GM21737 (cell line): ENCODE measurements around the gene ZNF524.
A peak's percentile ranks its signal among the peaks of the same experiment; 100 is the strongest.
"Not testable (repeated sequence)": the region's sequence is repeated elsewhere in the genome, so short reads cannot be mapped to it uniquely, and the experiment has no call there.

ENCODE experiments used
- ATAC-seq: cut with Tn5 transposase; IDR thresholded peaks from one replicate; pipeline ENCODE4 v1.9.1; 2021; ENCODE audit warnings: mild to moderate bottlenecking, moderate library complexity; ENCODE audit not compliant: unreplicated experiment

The ZNF524 gene

DNA sequence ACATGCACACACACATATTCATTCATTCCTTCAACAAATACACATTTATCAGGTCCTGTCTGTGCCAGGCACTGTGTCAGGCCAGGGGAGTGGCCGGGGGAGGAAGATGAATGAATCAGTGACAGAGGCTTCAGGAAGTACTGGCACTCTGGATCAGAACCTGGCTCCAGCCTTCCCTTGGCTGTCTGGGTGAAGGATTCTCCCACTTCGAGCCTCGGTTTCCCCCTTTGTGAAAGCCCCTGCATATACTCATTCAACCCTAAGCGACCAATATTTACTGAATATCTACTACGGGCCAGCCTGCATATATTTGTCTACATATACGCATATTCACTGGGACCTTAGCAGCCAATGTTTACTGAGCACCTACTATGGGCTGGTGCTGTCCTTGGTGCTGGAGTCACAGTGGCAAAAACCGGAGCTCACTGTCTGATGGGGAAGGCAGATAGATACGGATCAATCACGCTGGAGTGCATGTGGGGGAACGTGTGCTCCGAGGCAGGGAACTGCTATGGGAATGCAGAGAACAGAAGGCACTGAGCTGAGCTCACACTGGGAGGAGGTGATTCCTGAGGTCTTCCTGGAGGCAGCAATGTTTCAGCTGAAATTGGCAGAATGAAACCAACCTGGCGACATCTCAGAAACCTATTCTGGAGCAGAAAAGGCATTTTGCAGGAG is 18.8 kb upstream of the ZNF524 start:
- ATAC-seq = no peak

DNA sequence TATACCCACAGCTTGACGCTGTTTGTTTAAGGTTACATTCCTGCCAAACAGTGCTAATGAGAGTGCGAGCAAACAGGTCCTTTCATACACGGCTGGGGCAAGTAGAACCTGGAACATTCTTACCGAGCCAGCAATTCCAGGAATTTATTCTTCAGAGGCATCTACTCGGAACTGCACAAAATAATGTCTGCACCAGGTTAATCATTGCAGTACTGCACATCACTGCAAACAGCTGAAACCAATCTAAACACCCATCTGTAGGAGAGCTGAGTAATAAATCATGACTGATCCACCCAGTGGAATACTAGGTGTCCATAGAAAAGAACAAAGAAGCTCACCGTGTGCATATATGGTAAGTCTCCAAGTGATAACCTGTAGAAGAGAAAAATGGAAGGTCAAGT is 18.3 kb upstream of the ZNF524 start:
- no peak for ATAC-seq

DNA sequence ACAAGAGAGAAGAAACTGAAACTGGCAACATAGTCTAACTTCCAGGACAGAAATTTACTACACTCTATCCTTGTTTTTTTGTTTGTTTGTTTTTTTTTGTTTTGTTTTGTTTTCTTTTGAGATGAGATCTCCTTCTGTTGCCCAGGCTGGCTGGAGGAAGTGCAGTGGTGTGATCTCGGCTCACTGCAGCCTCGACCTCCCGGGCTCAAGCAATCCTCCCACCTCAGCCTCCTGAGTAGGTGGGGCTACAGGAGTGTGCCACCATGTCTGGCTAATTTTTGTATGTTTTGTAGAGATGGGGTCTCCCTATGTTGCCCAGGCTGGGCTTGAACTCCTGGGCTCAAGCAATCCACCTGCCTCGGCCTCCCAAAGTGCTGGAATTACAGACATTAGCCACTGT is 17.8 kb upstream of the ZNF524 start:
- ATAC-seq = not testable (repeated sequence)

DNA sequence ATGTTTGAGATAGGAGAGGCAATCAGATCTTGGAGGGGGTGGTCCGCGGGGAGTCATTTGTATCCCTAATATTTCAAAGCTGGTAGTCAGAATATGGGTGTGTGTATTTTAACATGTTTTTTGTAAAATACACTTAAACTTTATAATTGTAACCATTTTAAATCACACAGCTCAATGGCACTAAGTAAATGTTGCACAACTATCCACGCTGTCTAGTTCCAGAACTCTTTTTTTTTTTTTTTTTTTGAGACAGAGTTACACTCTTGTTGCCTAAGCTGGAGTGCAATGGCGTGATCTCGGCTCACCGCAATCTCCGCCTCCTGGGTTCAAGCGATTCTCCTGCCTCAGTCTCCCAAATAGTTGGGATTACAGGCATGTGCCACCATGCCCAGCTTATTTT is 16.2 kb upstream of the ZNF524 start:
- ATAC-seq = not testable (repeated sequence)

DNA sequence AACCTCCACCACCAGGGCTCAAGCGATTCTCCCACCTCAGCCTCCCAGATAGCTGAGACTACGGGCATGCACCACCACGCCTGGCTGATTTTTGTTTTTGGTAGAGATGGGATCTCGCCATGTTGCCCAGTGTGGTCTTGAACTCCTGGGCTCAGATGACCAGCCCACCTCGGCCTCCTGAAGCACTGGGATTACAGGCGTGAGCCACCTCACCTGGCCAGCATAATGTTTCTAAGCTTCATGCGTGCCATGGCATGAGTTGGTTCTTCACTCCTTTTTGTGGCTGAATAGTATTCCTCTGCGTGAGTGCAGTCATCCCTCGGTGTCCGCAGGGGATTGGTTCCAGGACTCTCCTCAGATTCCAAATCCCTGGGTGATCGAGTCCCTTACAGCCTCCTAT is 15.2 kb upstream of the ZNF524 start:
- no peak for ATAC-seq

DNA sequence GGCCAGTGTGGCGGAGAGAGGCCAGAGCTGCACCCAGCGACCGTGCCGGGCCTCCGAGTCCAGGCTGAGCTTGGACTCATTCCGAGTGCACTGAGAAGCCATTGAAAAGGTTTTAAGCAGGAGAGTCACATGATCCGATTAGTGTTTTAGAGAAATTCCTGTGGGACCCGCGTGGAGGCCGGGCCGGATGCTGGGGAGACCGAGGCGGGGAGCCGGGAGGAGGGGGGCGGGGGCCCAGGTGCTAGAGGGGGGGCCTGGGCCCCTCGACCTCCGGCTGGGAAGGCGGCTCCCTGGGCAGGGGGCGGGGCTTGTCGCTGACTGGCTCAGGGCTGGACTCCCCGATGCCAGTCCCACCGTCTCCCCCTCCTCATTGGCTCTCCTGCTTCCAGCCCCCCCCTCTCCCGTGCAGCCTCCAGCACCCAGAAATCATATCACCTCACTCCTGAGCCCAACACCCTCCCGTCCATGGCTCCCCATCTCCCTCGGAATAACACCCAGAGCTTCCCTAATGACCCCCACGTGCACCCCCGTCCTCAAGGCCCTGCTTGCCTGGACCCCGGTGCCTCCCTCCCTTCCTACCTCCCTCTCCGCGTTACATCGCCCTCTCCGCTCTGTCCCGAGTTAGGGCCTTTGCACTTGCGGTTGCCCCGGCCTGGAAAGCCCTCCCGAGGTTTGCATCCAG is 14.3 kb upstream of the ZNF524 start:
- ATAC-seq = no peak

DNA sequence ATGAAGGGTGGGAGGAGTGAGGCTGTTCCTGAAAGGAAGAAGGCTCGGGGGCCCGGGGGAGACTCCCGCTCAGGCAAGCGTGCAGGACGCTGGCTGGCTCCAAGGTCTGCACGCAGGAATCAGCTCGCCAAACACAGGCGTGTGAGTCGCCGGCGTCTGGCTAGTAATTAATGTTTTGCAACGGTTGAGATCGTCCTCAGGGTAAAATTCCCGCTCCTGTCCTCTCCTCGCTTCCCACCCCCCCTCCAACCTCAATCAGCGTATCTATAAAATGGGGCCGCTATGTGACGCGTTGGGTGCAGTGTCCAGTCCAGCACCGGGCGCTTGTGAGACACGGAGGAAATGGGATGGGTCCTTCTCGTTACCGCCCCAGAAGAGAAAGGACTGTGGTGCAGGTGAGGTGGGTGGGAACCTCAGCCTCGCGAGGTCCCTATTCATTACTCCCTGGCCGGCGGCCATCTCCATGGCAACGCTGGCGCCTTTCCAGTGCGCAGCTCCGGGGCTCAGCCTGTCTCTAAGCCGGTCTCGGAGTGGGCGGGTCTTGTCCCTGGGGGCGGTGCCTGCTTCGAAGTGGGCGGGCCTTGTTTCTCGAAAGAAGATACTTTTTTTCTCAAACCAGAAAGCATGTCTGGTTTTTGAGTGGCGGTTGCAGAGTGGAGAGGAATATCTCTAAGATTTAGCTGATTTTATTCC is 13.0 kb upstream of the ZNF524 start:
- ATAC-seq = peak; percentile 72

DNA sequence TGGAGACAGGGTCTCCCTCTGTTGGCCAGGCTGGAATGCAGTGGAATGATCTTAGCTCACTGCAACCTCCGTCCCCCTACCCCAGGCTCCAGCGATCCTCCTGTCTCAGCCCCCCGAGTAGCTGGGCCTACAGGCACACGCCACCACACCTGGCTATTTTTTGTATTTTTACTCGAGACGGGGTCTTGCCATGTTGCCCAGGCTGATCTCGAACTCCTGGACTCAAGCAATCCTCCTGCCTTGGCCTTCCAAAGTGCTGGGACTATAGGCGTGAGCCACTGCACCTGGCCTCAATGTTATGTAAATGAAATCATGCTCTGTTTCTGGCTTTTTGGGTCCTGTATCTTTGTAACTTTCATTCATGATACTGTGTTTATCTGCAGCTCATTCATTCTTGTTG is 11.3 kb upstream of the ZNF524 start:
- ATAC-seq = no peak

DNA sequence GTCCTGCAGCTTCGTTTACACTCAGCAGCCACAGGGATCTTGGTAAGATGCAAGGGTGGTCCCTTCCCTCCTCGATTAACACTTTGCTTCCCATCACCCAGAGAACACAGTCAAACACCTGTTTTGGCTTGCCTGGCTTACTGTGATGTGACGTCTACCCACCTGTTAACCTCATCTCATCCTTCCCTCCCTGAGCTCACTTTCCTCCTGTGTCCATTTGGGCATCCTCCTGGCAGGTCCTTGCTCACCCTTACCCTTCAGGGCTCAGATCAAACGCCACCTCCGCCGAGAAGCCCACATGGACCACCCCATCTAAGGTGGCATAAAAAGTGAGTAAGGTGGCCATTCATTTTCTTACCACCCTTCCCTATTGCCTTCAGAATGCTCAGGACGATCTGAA is 10.0 kb upstream of the ZNF524 start:
- no peak for ATAC-seq

DNA sequence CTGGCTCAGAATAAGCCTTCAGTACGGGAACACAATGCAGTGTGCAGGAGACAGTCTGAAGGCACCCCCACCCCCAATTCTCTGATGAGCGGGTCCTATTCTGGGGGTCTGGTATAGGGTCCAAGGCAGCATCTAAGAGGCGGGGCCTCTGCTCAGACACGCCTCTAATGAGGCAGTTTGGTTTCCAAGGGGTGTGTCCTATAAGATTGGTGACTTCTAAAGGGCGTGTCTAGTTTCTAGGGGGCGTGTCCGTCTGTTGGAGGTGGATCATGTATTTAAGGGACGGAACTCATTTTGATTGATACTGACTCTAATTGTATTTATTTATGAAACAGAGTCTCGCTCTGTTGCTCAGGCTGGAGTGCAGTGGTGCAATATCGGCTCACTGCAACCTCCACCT is 9.5 kb upstream of the ZNF524 start:
- no peak for ATAC-seq

DNA sequence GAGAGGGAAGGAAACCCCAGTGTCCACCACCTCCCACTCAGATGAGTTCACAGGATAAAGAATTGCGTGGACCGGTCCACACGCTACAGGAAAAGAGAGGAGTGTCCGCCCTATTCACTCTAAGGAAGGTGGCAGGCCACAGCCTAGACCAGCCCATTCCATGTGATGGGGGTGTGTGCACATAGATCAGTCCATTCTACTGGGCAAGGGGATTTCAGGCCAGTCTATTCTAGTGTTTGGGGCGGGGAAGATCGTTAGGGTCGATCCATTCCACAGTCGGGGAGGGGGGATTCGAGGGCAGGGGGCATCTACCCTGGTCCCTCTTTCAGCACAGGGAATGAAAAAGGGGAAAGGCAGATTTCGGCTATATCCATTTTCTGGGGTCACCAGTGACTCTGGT is 8.5 kb upstream of the ZNF524 start:
- no peak for ATAC-seq

DNA sequence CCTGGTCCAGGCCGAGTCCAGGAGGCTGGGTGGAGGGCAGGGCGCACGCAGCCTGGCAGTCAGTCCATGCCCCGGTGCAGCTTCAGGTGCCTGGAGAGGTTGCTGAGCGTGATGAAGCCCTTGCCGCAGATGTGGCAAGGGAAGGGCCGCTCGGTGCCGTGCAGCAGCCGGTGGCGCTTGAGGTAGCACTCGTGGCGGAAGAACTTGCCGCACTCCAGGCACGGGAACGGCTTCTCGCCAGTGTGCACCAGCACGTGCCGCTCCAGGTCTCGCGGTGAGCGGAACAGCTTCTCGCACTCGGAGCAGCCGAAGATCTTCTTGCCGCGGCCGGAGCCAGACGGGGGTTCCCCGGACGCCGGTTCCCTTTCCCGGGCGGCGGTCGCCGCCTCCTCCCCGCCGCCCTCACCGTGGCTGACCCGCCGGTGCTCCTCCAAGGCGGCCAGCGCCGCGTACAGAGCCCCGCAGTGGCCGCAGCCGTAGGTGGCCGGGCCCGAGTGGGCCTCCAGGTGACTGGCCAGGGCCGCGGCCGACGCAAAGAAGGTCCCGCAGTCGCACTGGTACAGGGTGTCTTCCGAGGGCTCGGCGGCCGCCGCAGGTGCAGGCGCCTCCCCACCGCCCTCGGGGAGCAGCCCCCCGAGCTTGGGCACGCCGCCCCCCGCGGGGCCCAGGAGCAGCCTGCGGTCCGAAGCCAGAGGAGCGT is 7.5 kb upstream of the ZNF524 start:
- no peak for ATAC-seq

DNA sequence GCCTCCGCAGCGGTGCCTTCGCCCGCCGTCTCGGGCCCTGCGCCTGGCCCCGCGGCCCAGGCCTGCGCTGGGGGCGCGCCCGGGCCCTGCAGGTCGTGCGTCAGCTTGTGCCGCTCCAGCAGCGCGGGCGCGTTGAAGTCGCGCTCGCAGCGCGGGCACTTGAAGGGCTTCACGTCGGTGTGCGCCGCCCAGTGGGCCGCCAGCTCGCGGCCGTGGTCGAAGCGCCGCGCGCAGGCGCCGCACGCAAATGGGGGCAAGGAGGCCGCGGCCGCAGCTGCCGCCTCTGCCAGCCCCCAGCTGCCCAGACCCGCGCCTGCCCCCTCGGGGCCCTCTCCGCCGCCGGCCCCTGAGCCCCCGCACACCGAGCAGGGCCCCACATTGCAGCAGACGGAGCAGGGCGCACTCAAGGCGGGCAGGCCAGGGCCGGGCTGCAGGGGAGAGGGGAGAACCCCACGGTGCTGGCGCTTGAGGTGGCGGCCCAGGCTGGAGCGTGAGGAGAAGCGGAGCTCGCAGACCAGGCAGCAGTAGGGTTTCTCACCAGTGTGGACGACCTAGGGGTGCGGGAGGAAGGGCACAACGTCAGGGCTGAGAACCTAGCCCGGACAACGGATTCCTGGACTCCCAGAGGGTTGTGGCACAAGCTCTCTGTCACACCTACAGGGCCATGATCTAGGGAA is 6.9 kb upstream of the ZNF524 start:
- no peak for ATAC-seq

DNA sequence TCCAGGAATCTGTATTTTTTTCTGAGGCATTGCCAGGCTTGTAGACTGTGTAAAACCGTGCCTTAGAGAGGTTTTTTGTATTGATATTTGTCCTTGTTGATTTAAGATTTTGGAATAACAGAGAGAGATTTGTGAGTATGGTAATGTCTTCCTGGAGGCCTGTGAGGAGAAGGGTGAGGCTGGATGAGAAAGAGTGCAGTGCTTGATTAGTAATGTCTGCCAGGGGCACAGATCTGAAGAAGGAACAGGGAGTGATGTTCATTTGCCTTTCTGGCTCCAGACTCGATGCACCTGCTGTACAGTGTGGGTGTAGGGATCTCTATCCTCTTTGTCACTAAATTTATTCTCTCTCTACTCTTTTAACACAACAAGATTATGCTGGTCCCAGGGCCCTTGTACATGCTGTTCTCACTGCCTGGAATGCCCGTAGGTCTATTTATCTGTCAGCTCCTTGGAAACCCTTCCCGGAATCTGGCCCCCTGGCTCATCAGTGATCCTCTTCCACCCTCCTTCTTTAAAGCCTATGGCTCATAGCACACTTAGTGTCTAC is 5.0 kb upstream of the ZNF524 start:
- ATAC-seq = no peak

DNA sequence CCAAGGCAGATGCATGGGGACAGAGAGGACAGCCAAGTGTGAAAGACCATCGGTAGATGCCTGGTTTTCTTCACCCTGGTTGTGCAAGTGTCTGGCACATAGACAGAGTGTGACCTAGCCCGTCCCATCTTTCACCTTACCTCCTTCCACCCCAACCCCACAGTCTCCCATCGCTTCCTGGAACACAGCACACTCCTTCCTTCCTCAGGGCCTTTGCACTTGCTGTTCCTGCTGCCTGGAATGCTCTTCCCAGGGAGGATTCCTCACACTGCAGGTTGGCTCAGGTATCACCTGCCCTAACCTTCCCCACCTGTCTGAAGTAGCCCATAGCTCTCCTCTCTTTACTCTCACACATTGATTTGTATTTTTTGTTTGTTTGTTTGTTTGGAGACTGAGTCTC is 3.8 kb upstream of the ZNF524 start:
- no peak for ATAC-seq

DNA sequence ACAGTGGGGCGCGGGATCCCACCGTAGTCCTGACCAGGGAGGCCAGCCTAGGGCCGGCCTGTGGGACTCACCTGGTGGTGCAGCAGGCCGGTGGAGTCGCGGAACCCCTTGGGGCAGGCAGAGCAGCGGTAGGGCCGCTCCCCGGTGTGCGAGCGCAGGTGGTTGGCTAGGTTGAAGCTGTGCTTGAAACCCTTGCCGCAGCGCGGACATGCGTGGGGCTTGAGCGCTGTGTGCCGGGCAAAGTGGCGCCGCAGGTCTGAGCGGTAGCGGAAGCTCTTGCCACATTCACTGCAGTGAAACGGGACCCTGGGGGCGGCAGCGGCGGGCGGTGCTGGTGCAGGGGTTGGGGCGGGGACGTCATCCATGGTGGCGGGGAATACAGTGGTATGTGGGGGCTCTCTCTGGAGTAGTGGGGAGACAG is 2.6 kb upstream of the ZNF524 start:
- ATAC-seq = no peak

DNA sequence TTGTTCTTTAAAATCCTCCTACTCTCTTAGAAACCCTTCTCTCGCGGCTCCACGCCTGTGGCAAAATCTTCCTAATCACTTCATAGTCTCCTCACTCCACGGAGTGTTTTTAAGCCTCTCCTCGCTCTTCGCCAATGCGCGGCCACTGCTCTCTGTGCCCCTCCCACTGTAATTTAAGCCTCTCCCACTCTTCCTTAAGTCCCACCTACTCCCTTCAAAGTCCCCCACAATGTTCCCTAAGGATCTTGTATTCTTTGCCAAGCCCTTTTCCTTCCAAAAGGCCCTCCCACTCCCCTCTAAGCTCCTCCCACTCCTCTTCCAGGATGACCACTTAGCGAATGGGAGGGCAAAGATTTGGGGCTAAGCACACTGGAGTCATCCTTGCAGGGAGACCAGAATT is 2.1 kb upstream of the ZNF524 start:
- no peak for ATAC-seq

DNA sequence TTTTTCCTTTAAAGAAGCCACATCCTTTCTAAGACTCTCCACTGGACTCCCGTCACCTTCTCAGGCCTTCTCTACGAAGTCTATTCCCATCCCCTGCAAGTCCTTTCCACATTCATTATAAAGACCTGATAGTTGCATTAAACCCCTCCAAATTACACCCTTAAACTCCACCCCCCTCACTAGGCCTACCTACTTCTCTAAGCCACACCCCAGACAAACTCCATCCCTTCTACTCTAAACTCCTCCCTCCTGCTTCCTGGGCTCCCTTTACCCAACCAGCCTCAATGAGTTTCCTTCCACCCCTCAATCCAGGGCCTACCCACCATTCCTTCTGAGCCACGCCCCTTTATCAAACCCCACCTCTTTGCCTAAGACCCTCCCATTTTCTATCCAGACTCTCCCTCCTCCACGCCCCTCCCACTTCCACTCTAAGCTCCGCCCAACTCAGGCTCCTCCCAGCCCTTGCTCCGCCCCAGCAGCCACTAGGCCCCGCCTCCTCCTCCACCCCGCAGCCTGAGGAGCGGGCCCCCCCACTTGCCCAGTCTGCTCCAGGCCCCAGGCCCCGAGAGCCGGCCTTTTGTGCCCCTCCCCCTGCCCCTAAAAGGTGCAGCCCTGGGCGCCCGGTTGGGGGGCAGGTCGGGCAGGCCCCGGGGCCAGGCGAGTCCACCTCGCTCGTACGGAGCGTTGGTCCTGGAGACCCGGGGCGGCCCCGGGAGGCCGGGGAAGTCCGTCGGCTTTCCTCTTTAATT is 1.2 kb upstream of the ZNF524 start:
- peak; percentile 50 for ATAC-seq

DNA sequence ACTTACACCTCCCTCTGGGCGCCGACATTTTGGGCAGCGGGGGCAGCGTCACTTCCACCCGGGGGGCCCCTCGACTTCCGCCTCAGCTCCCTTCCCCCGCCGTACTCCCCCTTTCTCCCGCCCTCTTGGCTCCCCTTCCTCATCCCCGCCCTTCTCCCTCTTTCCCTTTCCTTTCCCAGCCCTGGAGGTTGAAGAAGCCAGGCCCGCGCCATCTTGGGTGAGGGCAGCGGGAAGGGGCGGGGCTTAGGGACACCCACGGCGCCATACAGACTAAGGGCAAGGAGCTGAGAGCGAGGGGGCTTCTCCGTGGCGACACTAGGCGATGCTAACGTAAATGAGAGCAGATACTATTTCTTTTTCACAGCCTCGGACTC is 633 bp upstream of the ZNF524 start, which contains the start of gene FIZ1:
TSS of gene FIZ1 (minus strand) at position 50 of the 374 bp plus-strand sequence. CDS start 1,652 bp downstream, outside the sequence.
- ATAC-seq = peak; percentile 51

DNA sequence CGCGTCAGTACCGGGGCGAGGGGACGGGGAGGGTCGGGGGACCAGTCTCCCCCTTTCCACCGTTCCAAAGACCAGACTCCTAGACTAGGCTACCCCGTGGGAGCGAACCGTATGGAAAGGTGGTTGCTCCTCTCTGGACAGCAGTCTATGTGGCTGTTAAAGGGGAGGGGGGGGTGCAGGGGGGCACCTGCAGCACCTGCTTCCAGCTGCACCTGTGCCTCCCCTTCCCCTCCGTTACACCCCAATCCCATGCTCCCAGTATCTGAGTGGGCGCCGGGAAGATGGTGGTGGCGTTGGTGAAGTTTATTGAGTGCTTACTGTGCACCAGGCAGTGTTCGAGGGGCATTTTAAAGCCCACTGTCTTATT is 557 bp downstream of the ZNF524 start:
- ATAC-seq = no peak
